Left ventricle myocardium superior (tissue), 1 donor: ENCODE data around the gene SDHC. TPM values are rescaled to one million over a fixed set of nuclear protein-coding genes. Genes with fewer than 3 reads are reported as not detected.
"Not testable (repeated sequence)": the region's sequence is repeated elsewhere in the genome, so short reads cannot be mapped to it uniquely, and the experiment has no call there.

Experiments
- ATAC-seq: fragments of 200-7000 bp; cut with Tn5 transposase; one replicate; pipeline ENCODE4 v1.9.1; 2020; ENCODE audit warnings: mild to moderate bottlenecking, moderate library complexity
- DNase-seq: peaks from one replicate; pipeline ENCODE4 v3.0.0-alpha.2; 2020
- intact Hi-C: fragments of 100-400 bp; cut with micrococcal nuclease; formaldehyde crosslinking; loops from one replicate; pipeline ENCODE4 v1.11.0; 2022
- total RNA-seq: library from RNA; stranded (reverse); fragmentation: NEBNext Ultra II Directional; extraction: Animal tissue kit (Norgen Biotek cat#: 25700); gene quantifications from one replicate; pipeline ENCODE4 v1.2.1, GENCODE V29; 2021
- donor health status: DM: no; HTN: yes; CAD: no; lungs with severe emphysema.

Gene SDHC
- total RNA-seq, 1 donor from 2014 or later = 415 TPM

DNA sequence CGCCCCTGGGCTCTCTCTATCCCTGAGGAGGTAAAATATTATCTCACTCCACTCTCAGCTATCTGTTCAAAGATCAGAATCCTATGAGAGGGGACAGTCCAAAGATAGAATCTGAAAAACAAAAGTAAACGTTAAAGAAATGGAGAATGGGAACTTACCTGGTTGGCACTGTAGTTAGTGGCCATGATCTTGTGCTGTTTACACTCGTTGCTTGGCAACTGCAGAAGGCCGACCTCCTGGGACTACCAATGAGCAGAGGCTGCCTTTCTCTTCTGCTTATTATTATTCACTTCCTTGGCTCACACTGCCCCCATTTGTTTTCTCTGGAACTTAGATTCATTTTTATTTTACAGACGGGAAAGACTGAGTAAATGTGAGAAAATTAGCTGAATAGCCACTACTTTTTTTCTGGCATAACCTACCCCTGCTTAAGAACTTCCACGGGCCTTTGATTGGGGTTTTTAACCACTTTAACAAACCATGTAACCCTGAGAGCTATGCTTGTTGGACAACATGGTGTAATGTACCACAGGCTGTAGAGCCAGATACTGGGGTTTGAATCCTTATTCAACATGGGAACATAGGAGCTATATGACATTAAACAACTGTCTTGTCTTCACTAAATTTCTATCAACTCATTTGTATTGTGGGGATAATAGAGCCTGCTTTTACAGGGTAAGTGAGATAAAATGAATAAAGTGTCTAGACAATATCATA lies 53.7 kb downstream of the SDHC start, which contains the start of gene CFAP126:
Gene CFAP126, minus strand, starts transcription at position 193 of the 717 bp plus-strand sequence. Its CDS starts 8 bp downstream, at position 185.
- ATAC-seq (peak; percentile 94), DNase-seq (peak; percentile 52)
- intact Hi-C loops = no loop called here

DNA sequence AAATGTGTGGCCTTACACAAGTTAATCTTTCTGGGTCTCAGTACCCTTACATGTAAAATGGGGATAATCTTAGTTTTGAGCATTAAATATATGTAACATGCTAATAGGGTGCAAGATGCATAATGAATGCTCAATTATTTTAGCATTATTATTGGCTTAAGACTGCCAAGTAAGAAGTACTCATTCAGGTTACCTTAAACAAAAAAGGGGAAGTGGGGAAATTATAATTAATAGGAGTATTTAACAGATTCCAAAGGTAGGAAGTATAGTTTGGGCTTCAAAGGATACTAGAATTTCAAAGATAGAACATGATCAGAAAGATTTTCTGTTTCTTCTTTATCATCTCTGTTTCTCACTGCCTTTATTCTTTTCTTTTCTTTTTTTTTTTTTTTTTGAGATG lies 59.3 kb downstream of the SDHC start:
- no peak for ATAC-seq
- intact Hi-C loops = no loop called here
- no peak for DNase-seq

DNA sequence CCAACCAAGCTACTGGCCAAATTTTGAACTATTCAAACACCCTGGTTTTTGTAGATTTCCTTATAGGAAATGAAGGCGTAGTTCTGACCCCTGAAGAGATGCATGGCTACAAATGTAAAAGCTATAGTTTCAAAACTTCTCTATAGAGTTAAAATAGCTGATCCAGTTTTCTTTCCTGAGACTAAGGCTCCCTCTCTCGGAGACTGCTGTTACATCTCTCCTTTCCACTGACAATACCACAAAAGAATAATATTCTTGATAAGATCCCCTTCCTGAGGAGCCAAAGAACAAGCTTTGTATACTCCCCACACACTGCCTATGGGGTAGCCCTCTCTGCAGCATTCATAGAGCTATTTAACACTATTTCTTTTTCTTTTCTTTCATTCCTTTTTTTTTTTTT lies 60.2 kb downstream of the SDHC start:
- ATAC-seq (no peak), DNase-seq (no peak)
- intact Hi-C loops = no loop called here

DNA sequence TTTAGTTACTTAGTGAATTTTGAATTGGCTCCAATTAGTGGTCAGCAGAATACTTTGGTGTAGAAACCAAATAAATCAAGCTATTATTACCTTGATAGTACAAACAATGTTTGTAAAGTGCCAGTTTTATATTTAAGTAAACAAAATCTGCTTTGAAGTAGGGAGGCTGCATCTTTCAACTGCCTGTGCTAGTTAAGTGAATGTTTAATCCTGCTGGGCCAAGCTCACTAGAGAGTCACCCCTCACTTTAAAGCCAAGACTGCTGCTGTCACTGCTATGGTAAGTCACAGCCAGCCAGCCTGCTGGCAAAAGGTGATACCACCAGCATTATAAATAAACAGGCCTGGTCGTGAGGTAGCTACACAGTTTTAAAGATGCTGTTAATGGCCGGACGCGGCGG lies 63.8 kb downstream of the SDHC start:
- intact Hi-C loops = no loop called here
- no peak for ATAC-seq
- no peak for DNase-seq

DNA sequence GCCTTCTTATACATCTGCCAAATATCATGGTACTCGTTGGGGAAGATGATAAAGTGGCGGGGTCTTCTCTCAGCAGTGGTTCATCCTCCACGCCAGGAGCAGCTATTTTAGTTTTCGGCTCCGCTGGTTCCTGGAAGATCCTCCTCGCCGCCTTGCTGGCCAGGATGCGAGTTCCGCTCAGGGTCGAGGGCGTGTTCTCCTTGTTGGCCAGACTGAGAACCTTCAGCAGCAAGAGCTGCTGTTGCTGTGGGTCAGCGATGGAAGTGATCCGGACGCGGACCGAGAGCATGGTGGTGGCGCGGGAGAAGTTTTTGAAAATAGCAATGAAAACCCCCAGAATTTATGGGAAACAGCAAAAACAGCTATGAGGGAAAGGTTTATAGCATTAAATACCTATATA lies 64.9 kb downstream of the SDHC start:
- intact Hi-C loops = no loop called here
- ATAC-seq = peak; percentile 34

DNA sequence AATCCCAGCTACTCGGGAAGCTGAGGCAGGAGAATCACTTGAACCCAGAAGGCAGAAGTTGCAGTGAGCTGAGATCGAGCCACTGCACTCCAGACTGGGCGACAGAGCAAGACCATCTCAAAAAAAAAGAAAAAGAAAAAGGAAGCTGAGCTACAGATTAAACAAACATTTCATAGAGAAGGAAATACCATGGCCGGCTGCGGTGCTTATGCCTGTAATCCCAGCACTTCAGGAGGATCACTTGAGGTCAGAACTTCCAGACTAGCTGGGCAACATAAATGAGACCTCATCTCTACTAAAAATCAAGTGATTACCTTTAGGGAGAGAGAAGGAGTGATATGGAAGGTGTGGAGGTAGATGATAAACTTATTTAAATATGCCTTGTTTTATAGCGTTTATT lies 67.5 kb downstream of the SDHC start:
- no peak for DNase-seq
- no peak for ATAC-seq
- intact Hi-C loops = loop anchor here (10.0 kb wide), 1 partner anchor 157 kb away; the partner anchor contains the start of genes APOA2 and TOMM40L

More for the DNA sequence above, 64.9 kb downstream of the SDHC start:
- peak; percentile 44 for DNase-seq

DNA sequence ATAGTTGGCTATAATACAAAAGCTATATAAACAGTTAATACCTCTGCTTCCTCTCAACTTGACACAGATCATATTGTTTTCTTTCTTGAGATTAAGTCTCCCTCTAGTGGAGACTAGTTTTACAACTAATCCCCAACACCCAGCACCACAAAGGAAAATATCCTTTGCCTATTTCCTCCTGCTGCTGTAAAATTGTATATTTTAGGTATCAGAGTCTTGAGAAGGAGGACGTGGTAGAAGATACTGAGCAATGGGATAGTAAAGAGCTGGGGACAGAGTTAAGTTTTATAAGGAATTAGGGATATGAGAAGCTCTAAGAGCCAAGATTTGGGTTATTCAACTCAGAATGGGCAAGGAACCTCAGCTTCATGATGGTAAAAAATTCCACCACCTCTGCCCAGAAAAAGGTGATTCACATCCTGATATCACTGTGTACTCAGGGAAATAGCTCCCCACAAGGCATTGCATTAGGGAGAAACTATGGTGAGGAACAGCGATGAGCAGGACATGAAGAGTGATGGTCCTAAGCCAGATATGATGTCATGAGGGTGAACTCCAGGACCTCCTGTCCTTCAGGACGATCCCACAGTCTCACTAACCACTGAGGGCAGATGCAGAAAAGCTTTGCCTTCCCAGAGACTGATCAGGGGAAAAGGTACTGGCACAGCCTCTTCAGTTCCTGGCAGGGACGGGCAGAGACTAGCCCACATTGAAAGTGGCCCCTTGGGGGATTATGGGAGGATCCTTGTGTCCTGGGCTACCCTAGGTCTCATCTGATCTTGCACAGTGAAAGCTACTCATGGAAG lies 68.2 kb downstream of the SDHC start:
- ATAC-seq (peak; percentile 87), DNase-seq (no peak)
- intact Hi-C loops = loop anchor here (10.0 kb wide), 1 partner anchor 158 kb away; the partner anchor contains the start of genes APOA2 and TOMM40L

DNA sequence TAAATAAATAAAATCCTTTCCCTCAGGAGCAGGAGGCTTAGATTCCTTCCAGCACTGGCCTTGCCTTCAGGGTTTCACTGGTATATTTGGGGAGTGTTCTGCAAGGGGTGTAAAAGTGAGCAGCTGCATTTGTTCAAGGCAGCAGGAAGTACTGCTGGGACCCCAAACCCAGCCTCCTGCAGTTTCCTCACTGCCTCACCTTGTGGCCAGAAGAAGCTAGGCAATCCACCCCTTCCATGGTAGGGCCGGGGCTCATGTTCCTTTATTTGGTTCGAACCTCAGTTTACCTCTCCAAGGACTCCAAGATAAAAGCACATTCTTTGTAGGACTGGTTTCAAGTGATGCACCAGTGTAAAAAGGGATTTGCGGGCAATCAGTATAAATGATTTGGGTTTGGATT lies 74.5 kb downstream of the SDHC start:
- intact Hi-C loops = loop anchor here (10.0 kb wide), 1 partner anchor 164 kb away; the partner anchor contains the start of genes APOA2 and TOMM40L
- DNase-seq = no peak
- no peak for ATAC-seq

DNA sequence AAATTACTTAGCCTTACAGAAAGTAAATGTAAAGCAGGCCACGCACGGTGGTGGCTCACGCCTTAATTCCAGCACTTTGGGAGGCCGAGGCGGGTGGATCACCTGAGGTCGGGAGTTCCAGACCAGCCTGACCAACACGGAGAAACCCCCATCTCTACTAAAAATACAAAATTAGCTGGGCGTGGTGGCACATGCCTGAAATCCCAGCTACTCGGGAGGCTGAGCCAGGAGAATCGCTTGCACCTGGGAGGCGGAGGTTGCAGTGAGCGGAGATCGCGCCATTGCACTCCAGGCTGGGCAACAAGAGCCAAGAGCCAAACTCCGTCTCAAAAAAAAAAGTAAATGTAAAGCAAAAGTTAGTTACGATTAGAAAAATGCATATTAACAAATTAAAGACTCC lies 75.0 kb downstream of the SDHC start:
- intact Hi-C loops = loop anchor here (10.0 kb wide), 1 partner anchor 164 kb away; the partner anchor contains the start of genes APOA2 and TOMM40L
- ATAC-seq, DNase-seq: not testable (repeated sequence)

DNA sequence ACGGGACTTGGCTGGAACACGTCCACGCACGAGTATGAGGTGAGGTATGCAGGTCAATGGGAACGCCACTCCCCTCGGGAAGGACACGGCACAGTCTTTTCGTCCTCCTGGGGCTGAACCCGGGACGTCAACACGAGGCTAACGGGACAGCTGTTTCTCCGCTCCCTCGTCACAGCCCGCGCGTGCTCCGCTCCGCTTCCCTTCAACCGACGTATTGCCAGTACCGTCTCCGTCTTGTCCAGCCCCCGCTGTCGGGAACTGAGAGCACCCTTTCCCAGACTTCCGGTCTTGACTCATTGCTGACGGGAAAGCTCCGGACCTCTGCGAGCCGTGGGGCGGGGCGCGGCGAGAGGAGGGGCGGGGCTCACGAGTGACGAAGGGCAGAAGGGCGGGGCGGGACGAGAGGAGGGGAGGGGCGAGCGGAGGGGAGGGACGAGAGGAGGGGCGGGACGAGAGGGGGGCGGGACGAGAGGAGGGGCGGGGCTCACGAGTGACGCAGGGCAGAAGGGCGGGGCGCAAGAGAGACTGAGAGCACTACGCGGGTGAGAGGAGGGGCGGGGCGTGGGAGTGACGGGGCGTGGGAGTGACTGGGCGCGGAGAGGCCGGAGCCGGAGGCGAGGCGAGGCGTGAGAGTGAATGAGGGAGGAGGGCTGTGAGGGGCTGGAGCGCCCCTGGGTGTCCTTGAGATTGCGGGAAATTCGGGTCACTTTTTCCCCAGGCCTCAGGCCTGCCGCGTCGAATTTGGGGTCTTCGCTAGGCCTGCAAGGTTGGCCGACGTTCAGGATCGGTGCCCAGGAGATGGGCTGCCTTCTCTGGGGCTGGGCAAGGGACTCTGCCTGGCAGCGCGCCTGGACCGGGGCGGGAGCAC lies 75.7 kb downstream of the SDHC start:
- ATAC-seq (peak; percentile 95), DNase-seq (peak; percentile 98)
- intact Hi-C loops = loop anchor here (10.0 kb wide), 1 partner anchor 165 kb away; the partner anchor contains the start of genes APOA2 and TOMM40L

DNA sequence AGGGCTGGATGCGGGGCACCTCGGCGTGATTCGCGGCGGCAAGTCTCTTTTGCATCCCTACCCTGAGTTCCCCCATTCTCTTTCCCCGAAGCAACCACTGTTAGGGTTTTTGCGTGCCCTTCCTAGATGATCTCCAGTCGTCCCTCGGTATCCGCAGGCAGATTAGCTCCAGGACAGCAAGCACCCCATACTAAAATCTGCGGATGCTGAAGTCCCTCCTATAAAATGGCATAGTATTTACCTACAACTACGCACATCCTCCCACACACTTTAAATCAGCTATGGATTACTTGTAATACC lies 76.3 kb downstream of the SDHC start:
- ATAC-seq (no peak), DNase-seq (no peak)
- intact Hi-C loops = no loop called here

DNA sequence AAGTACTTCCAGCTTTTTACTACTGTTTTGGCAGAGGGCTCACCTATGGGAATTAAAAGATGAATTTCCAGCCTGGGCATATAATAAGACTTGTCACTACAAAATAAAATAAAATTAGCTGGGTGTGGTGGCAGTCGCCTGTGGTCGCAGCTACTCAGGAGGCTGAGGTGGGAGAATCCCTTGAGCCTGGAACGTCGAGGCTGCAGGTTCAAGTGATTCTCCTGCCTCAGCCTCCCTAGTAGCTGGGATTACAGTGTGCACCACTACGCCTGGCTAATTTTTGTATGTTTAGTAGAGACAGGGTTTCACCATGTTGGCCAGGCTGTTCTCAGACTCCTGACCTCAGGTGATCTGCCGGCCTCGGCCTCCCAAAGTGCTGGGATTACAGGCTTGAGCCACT lies 77.0 kb downstream of the SDHC start:
- ATAC-seq, DNase-seq, intact Hi-C loops: not testable (repeated sequence)

DNA sequence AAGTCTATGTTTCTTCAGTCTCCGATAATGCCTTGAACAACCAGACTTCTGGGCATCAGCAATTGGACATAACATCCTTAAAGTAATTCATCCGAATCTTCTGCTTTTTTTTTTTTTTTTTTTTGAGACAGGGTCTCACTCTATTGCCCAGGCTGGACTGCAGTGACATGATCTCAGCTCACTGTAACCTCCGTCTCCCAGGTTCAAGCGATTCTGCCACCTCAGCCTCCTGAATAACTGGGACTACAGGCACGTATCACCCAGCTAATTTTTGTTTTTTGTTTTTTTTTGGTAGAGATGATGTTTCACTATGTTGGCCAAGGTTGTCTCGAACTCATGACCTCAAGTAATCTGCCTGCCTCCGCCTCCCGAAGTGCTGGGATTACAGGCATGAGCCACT lies 77.4 kb downstream of the SDHC start:
- DNase-seq (no peak), ATAC-seq (no peak)
- intact Hi-C loops = no loop called here

DNA sequence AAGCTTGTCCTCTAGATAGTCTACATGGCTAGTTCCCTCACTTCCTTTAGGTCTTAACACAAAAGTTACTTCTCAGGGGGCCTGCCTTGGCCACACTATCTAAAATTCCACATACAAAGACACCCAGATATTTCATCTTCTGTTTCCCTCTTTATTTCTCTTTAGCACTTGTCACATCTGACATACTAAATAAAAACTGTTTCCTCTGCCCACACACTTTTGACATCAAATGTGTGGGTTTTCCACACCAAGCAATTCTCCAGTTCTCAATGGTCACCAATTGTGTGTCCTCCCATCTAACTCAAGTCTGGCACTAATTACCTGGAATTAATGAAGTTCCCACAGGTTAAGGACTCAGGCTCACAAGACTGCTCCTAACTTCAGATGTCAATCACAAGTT lies 79.0 kb downstream of the SDHC start:
- ATAC-seq = no peak
- no peak for DNase-seq
- intact Hi-C loops = no loop called here

DNA sequence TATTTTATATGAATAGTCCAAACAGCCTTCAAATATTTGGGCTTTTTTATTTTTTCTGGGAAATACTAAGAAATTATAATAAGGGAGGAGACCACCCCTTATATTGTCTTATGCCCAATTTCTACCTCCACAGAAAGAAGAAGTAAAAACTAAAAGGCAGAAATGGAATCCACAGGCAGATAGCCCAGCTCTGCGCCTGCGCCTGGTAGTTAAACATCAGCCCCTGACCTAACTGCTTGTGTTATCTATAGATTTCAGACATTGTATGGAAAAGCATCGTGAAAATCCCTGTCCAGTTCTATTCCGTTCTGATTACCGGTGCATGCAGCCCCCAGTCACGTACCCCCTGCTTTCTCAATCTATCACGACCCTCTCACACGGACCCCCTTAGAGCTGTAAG lies 82.9 kb downstream of the SDHC start:
- ATAC-seq, intact Hi-C loops, DNase-seq: not testable (repeated sequence)

DNA sequence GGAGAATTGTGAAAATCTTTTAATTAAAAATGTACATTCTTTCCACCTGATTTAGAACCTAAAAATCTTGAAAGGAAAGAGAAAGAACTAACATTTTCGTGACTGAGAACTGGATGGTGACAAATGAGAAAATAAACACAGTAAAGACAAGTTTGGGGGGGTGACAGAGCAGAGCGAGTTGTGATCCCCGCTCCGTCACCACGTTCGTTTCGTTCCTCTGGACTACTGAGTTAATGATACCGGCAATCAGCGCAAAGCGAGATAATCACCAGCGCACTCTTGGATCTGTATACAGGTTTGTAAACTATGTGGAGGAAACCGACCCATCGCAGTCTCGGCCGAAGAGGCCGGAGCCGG lies 84.7 kb downstream of the SDHC start:
- intact Hi-C loops = no loop called here
- DNase-seq (no peak), ATAC-seq (peak; percentile 25)

DNA sequence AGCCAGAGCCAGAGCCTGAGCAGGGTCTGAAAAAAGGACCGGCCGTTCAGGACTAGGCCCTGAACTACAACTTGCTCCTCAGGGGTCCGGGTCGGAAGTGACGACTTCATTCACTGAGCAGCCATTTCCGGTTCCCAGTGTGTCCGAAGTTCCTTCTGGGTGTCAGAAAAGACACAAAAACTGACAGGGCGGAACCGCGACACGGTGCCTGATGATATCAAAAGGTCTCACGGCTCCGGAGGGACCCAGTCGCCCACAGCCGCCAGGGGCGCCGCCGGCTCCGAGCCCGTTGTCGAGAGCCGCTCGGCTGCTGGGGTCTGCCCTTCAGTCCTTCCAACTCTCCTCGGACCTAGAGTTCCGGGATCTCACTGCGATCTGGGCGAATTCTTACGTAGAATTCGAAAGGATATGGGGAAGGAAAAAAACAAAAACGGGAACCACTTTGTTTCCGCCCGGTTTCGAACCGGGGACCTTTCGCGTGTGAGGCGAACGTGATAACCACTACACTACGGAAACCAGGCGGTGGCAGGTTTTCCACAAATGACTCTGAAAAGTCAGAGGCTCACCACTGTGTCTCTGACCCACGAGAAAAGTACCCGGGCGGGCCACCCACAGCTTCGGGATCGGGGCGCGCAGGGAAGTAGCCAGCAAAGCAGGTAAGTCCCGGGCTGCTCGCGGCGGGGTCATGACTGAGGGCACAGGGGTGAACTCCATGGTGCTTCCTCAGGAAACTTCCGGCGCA lies 85.2 kb downstream of the SDHC start:
- intact Hi-C loops = no loop called here
- ATAC-seq = peak; percentile 89
- DNase-seq = peak; percentile 92

DNA sequence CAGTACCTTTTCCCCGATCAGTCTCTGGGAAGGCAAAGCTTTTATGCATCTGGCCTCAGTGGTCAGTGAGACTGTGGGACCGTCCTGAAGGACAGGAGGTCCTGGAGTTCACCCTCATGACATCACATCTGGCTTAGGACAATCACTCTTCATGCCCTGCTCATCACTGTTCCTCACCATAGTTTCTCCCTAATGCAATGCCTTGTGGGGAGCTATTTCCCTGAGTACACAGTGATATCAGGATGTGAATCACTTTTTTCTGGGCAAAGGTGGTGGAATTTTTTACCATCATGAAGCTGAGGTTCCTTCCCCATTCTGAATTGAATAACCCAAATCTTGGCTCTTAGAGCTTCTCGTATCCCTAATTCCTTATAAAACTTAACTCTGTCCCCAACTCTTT lies 88.3 kb downstream of the SDHC start:
- intact Hi-C loops = no loop called here

More for the DNA sequence above, 88.3 kb downstream of the SDHC start:
- no peak for DNase-seq
- no peak for ATAC-seq
